Esophagus squamous epithelium (tissue), 4 donors: ENCODE data around the gene KSR2.

Experiments
- CTCF ChIP-seq, 6 experiments: fragments of 450-650 bp in 4 of 6; fragments of 200-600 bp in 2 of 6; sonication (generic) in 2 of 6; IDR thresholded peaks; one replicate each; pipeline ENCODE4 v1.5.1; 2016 to 2019; ENCODE audit warnings: antibody characterized with exemption in 6 of 6, mild to moderate bottlenecking in 4 of 6, moderate library complexity in 4 of 6
- POLR2A ChIP-seq, 4 donors: fragments of 450-650 bp; IDR thresholded peaks; one replicate each; pipeline ENCODE4 v1.6.1; 2017; ENCODE audit warnings: antibody characterized with exemption in 4 of 4, mild to moderate bottlenecking in 4 of 4, moderate library complexity in 3 of 4

DNA sequence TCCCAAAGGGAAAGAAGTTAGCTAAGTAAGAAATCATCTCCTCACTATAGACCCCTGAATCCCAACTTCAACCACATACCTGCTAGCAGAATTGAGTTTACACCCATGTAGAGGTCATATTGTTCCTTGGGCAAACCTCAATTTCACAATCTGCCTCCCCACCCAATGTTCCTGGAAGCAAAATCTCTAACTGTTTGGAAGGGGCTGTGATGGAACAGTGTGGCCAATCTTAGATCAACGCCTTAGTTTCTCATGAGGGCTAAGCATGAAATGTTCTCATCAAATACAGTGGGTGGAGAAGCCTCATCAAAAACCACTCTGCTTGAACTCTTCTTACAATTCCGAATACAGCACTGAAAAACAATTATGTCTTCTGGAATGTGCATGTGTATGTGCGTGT, 323.3 kb downstream of the KSR2 start:
- TF ChIP-seq CTCF (IDR thresholded peaks at IDR 0.05) (no peak), POLR2A (IDR thresholded peaks at IDR 0.05) (no peak)
